Neuronal stem cell (in vitro differentiated cells): ENCODE data around the gene CCDC92.

Experiments used
- DNase-seq: peaks from one replicate; pipeline ENCODE4 v3.0.0-alpha.2; 2013; ENCODE audit warnings: low spot score
- H2AFZ ChIP-seq: one replicate; pipeline ENCODE4 v1.6.1; 2013; ENCODE audit warnings: mild to moderate bottlenecking, low read length, inconsistent platforms
- H2AK5ac ChIP-seq: 2 replicates; pipeline ENCODE4 v1.6.1; 2013; ENCODE audit warnings: low read depth, mild to moderate bottlenecking, inconsistent platforms, low read length, moderate library complexity, mixed read lengths
- H2BK120ac ChIP-seq: 2 replicates; pipeline ENCODE4 v1.6.1; 2013; ENCODE audit warnings: low read depth, mild to moderate bottlenecking, inconsistent platforms, low read length, moderate library complexity, mixed read lengths
- H2BK12ac ChIP-seq: one replicate; pipeline ENCODE4 v1.6.1; 2013; ENCODE audit warnings: low read length, inconsistent platforms
- H2BK15ac ChIP-seq: 2 replicates; pipeline ENCODE4 v1.6.1; 2013; ENCODE audit warnings: mild to moderate bottlenecking, low read length, inconsistent platforms, mixed read lengths
- H2BK5ac ChIP-seq: one replicate; pipeline ENCODE4 v1.6.1; 2013; ENCODE audit warnings: inconsistent platforms, mild to moderate bottlenecking, low read length, moderate library complexity
- H3K14ac ChIP-seq: one replicate; pipeline ENCODE4 v1.6.1; 2013; ENCODE audit warnings: low read length, inconsistent platforms
- H3K18ac ChIP-seq: 2 replicates; pipeline ENCODE4 v1.6.1; 2013; ENCODE audit warnings: low read length, inconsistent platforms
- H3K23ac ChIP-seq: 2 replicates; pipeline ENCODE4 v1.6.1; 2013; ENCODE audit warnings: low read depth, mild to moderate bottlenecking, mixed read lengths, low read length, inconsistent platforms; ENCODE audit not compliant: poor library complexity
- H3K27ac ChIP-seq: replicated peaks from 3 replicates; pipeline ENCODE4 v1.5.1; 2013; ENCODE audit warnings: low read length, inconsistent platforms
- H3K27me3 ChIP-seq, 3 experiments: 2 replicates each; pipeline ENCODE4 v1.6.1; 2013; ENCODE audit warnings: low read length in 3 of 3, mild to moderate bottlenecking in 2 of 3, inconsistent platforms in 1 of 3, low read depth in 1 of 3, mixed read lengths in 1 of 3, moderate library complexity in 1 of 3; ENCODE audit not compliant: control insufficient read depth in 3 of 3, insufficient read depth in 3 of 3
- H3K36me3 ChIP-seq, 2 donors: replicated peaks in 1 of 2; 2 replicates each; pipeline ENCODE4 v1.6.1; 2013; ENCODE audit warnings: low read length in 2 of 2; ENCODE audit not compliant: control insufficient read depth in 2 of 2, insufficient read depth in 2 of 2
- H3K4ac ChIP-seq: 2 replicates; pipeline ENCODE4 v1.6.1; 2013; ENCODE audit warnings: inconsistent platforms, mild to moderate bottlenecking, low read length, moderate library complexity
- H3K4me1 ChIP-seq, 2 donors: 1 replicate in 1 of 2; 2 replicates in 1 of 2; pipeline ENCODE4 v1.6.1; 2013; ENCODE audit warnings: low read length in 2 of 2, low read depth in 1 of 2; ENCODE audit not compliant: control insufficient read depth in 2 of 2, insufficient read depth in 1 of 2
- H3K4me2 ChIP-seq: one replicate; pipeline ENCODE4 v1.6.1; 2013; ENCODE audit warnings: mild to moderate bottlenecking, low read length, inconsistent platforms; ENCODE audit not compliant: insufficient read depth, poor library complexity, severe bottlenecking
- H3K4me3 ChIP-seq, 2 donors: 2 replicates each; pipeline ENCODE4 v1.5.1; 2013; ENCODE audit warnings: low read length in 2 of 2, mild to moderate bottlenecking in 2 of 2, inconsistent platforms in 1 of 2, moderate library complexity in 1 of 2
- H3K79me1 ChIP-seq: one replicate; pipeline ENCODE4 v1.6.1; 2013; ENCODE audit warnings: low read depth, mild to moderate bottlenecking, inconsistent platforms, low read length, moderate library complexity
- H3K9ac ChIP-seq: one replicate; pipeline ENCODE4 v1.6.1; 2013; ENCODE audit warnings: mild to moderate bottlenecking, low read depth, low read length, inconsistent platforms; ENCODE audit not compliant: poor library complexity
- H3K9me3 ChIP-seq, 2 donors: replicated peaks in 1 of 2; 2 replicates each; pipeline versions ENCODE3 to v1.6.1; 2013; ENCODE audit warnings: low read length in 2 of 2, mild to moderate bottlenecking in 2 of 2, inconsistent platforms in 1 of 2, low read depth in 1 of 2, mixed read lengths in 1 of 2, moderate library complexity in 1 of 2; ENCODE audit not compliant: control insufficient read depth in 2 of 2, insufficient read depth in 1 of 2
- H4K8ac ChIP-seq: one replicate; pipeline ENCODE4 v1.6.1; 2013; ENCODE audit warnings: low read depth, mild to moderate bottlenecking, inconsistent platforms, low read length, moderate library complexity
- H4K91ac ChIP-seq: one replicate; pipeline ENCODE4 v1.6.1; 2013; ENCODE audit warnings: low read length, low read depth, mild to moderate bottlenecking, inconsistent platforms; ENCODE audit not compliant: poor library complexity
- WGBS, 2 donors: extraction: QIAGEN DNeasy Blood & Tissue Kit; methylation state at CpG; one replicate each; pipeline ENCODE4 v1.1.7; 2013; ENCODE audit warnings: missing lambda C conversion rate in 2 of 2, mixed read lengths in 1 of 2; ENCODE audit not compliant: insufficient read length in 2 of 2, insufficient replicate concordance in 1 of 2; ENCODE audit errors: extremely low coverage in 2 of 2; 5-methylcytosine and 5-hydroxymethylcytosine counted together

CCDC92 gene

GRCh38 chr12:123997908-123998307 lies 25.3 kb upstream of the CCDC92 start:
- no CpG with 5 or more reads among the region's 5 CpGs for WGBS, 2 donors
- no peak overlapping the region for H3K18ac ChIP-seq

GRCh38 chr12:123997033-123997822 lies 24.6 kb upstream of the CCDC92 start:
- WGBS, 2 donors: no CpG with 5 or more reads among the region's 6 CpGs
- no peak overlapping the region for H3K9ac ChIP-seq
- H3K79me1 ChIP-seq: peaks cover 2% of the 10 kb centered on the region
- H2AFZ ChIP-seq: no peak overlapping the region
- H3K4me2 ChIP-seq: no peak overlapping the region
- H3K18ac ChIP-seq: no peak overlapping the region
- H3K4ac ChIP-seq: no peak overlapping the region
- H3K27me3 ChIP-seq: no peaks in the 10 kb centered on the region
- no peak overlapping the region for H2BK120ac ChIP-seq
- H3K14ac ChIP-seq: no peak overlapping the region
- no peak overlapping the region for H3K23ac ChIP-seq
- H3K36me3 ChIP-seq: peaks cover 17 to 72% of the 10 kb centered on the region in 2 donors
- no peak overlapping the region for H4K91ac ChIP-seq
- no peak for DNase-seq
- H3K9me3 ChIP-seq: no peaks in the 10 kb centered on the region
- H2BK12ac ChIP-seq: no peak overlapping the region
- H2BK5ac ChIP-seq: no peak overlapping the region
- no peak overlapping the region for H3K4me3 ChIP-seq
- no peak overlapping the region for H2BK15ac ChIP-seq
- H3K4me1 ChIP-seq: peaks cover 19% of the 10 kb centered on the region in 2 donors
- H3K27ac ChIP-seq: no peak overlapping the region
- no peak overlapping the region for H2AK5ac ChIP-seq
- no peak overlapping the region for H4K8ac ChIP-seq

More at GRCh38 chr12:123997908-123998307, 25.3 kb upstream of the CCDC92 start:
- Histone ChIP-seq H3K79me1 (peaks cover 2% of the 10 kb centered on the region), H4K8ac (no peak overlapping the region), H2AFZ (no peak overlapping the region), H4K91ac (no peak overlapping the region), H2AK5ac (no peak overlapping the region), H3K9ac (no peak overlapping the region), H3K4me3 (no peak overlapping the region), H3K14ac (no peak overlapping the region), H3K23ac (no peak overlapping the region), H2BK5ac (no peak overlapping the region), H3K9me3 (no peaks in the 10 kb centered on the region), H3K4me1 (peaks cover 19% of the 10 kb centered on the region in 2 donors), H3K4me2 (no peak overlapping the region), H3K27ac (no peak overlapping the region), H2BK12ac (no peak overlapping the region), H2BK120ac (no peak overlapping the region), H2BK15ac (no peak overlapping the region), H3K4ac (no peak overlapping the region), H3K27me3 (no peaks in the 10 kb centered on the region), H3K36me3 (peaks cover 15 to 72% of the 10 kb centered on the region in 2 donors)
- no peak for DNase-seq

GRCh38 chr12:123996581-123996980 lies 23.9 kb upstream of the CCDC92 start:
- H3K18ac ChIP-seq: no peak overlapping the region
- H3K9ac ChIP-seq: no peak overlapping the region
- no peak overlapping the region for H4K91ac ChIP-seq
- H2AK5ac ChIP-seq: no peak overlapping the region
- H3K27ac ChIP-seq: no peak overlapping the region
- no peak for DNase-seq
- H3K4me2 ChIP-seq: no peak overlapping the region
- H2BK5ac ChIP-seq: no peak overlapping the region
- no CpG with 5 or more reads among the region's 6 CpGs for WGBS, 2 donors
- H3K9me3 ChIP-seq: no peaks in the 10 kb centered on the region
- peaks cover 19 to 72% of the 10 kb centered on the region in 2 donors for H3K36me3 ChIP-seq
- H3K4ac ChIP-seq: no peak overlapping the region
- no peak overlapping the region for H2AFZ ChIP-seq
- no peaks in the 10 kb centered on the region for H3K27me3 ChIP-seq
- no peak overlapping the region for H3K23ac ChIP-seq
- H4K8ac ChIP-seq: no peak overlapping the region
- peaks cover 19% of the 10 kb centered on the region in 2 donors for H3K4me1 ChIP-seq
- no peak overlapping the region for H2BK15ac ChIP-seq
- H3K79me1 ChIP-seq: peaks cover 2% of the 10 kb centered on the region
- H3K4me3 ChIP-seq: no peak overlapping the region
- no peak overlapping the region for H2BK12ac ChIP-seq
- no peak overlapping the region for H2BK120ac ChIP-seq
- H3K14ac ChIP-seq: no peak overlapping the region

GRCh38 chr12:123995023-123995748 lies 22.6 kb upstream of the CCDC92 start:
- H3K18ac ChIP-seq: no peak overlapping the region
- WGBS, 2 donors: no CpG with 5 or more reads among the region's 7 CpGs
- H2BK12ac ChIP-seq: no peak overlapping the region
- no peak for DNase-seq
- H3K36me3 ChIP-seq: peaks cover 24 to 72% of the 10 kb centered on the region in 2 donors
- H3K4me3 ChIP-seq: no peak overlapping the region
- H3K23ac ChIP-seq: no peak overlapping the region
- no peak overlapping the region for H3K27ac ChIP-seq
- H3K4me2 ChIP-seq: no peak overlapping the region
- no peak overlapping the region for H2BK5ac ChIP-seq
- no peak overlapping the region for H2AFZ ChIP-seq
- no peak overlapping the region for H3K4ac ChIP-seq
- no peak overlapping the region for H4K91ac ChIP-seq
- H3K9ac ChIP-seq: no peak overlapping the region
- no peak overlapping the region for H4K8ac ChIP-seq
- H3K79me1 ChIP-seq: peaks cover 2% of the 10 kb centered on the region
- no peak overlapping the region for H3K14ac ChIP-seq
- no peaks in the 10 kb centered on the region for H3K27me3 ChIP-seq
- no peak overlapping the region for H2BK120ac ChIP-seq
- H2BK15ac ChIP-seq: no peak overlapping the region
- peaks cover 19 to 21% of the 10 kb centered on the region in 2 donors for H3K4me1 ChIP-seq
- H2AK5ac ChIP-seq: no peak overlapping the region
- H3K9me3 ChIP-seq: no peaks in the 10 kb centered on the region
